Measurements from ENCODE around the gene TEX53. TPM values are rescaled to one million over a fixed set of nuclear protein-coding genes. Genes with fewer than 3 reads are reported as not detected.

Gene TEX53
- total RNA-seq, 1 experiment from 2014 or later = not detected

GRCh38 chr9:114612272-114612923, 45.2 kb downstream of the TEX53 start:
- Histone ChIP-seq H3K27me3 (no peaks in the 10 kb centered on the region), H3K9me3 (replicated peaks) (no peaks in the 10 kb centered on the region), H3K36me3 (no peaks in the 10 kb centered on the region), H3K4me1 (peaks cover 6% of the 10 kb centered on the region; the same call in 1 of the 2 replicates), H3K4me3 (peak overlapping the region; percentile 73), H3K27ac (peak overlapping the region; percentile 70)
- peak in 1 of 2 experiments; percentile 16 for DNase-seq

- Histone ChIP-seq H3K4me1 (peaks cover 6% of the 10 kb centered on the region), H3K9me3 (replicated peaks) (no peaks in the 10 kb centered on the region), H3K4me3 (peak overlapping the region; percentile 73), H3K27me3 (no peaks in the 10 kb centered on the region), H3K36me3 (no peaks in the 10 kb centered on the region), H3K27ac (peak overlapping the region; percentile 70)
- DNase-seq = peak; percentile 85 to 86
Measured at GRCh38 chr9:114611516-114612271, 45.9 kb downstream of the TEX53 start.

- Histone ChIP-seq H3K27ac (no peak overlapping the region), H3K4me1 (peaks cover 10% of the 10 kb centered on the region), H3K36me3 (no peaks in the 10 kb centered on the region), H3K9me3 (replicated peaks) (no peaks in the 10 kb centered on the region), H3K4me3 (no peak overlapping the region), H3K27me3 (no peaks in the 10 kb centered on the region)
- no peak for DNase-seq
Measured at GRCh38 chr9:114608525-114608796, 49.1 kb downstream of the TEX53 start.

DNA sequence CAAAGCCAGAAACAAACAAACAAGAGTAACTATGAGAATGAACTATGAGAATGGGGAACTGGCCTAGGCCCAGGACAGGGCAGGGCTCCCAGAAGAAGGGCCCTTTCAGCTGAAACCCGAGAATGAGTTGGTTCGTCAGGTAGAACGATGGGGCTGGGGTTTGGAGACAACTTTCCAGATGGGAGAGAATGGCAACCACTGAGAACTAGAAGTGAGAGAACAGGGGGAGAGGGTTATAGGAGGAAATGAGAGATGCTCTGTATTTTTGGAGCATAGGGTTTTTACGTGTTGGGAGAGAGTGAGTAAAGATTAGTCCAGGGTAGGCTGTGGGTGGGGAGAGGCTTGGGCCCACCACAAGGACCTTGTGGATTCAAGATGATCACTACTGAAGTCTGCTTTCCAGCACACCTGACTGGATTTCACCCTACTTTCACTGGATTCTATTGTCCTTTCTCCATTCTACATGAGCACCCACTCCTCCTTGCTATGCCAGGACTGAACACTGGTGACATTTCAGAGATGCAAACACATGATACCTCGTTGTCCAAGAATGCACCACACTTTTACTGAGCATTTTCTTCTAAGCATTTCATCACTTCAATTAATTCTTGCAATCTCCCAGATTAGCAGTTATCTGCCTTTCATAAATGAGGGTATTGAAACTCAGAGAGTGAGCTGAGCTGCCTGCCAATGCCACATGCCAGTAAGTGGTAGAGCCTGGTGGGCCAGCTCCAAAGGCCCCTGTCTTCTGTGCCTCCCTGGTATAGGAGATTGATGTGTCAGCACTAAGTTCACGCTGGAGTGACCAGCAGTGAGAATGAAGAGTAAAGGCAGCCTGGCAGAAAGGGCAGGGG, 49.7 kb downstream of the TEX53 start:
- H3K9me3 ChIP-seq (replicated peaks) = no peaks in the 10 kb centered on the region
- no peak for DNase-seq
- no peak overlapping the region for H3K27ac ChIP-seq
- no peaks in the 10 kb centered on the region for H3K27me3 ChIP-seq
- no peaks in the 10 kb centered on the region for H3K36me3 ChIP-seq
- H3K4me3 ChIP-seq = no peak overlapping the region
- peaks cover 10% of the 10 kb centered on the region for H3K4me1 ChIP-seq

- Histone ChIP-seq H3K9me3 (replicated peaks) (no peaks in the 10 kb centered on the region), H3K27me3 (no peaks in the 10 kb centered on the region), H3K4me1 (peaks cover 10% of the 10 kb centered on the region), H3K36me3 (no peaks in the 10 kb centered on the region), H3K27ac (no peak overlapping the region), H3K4me3 (no peak overlapping the region)
- peak; percentile 60 to 64 for DNase-seq
Measured at GRCh38 chr9:114606597-114607207, 50.9 kb downstream of the TEX53 start.

Other genes with a start within 250 kb of the TEX53 start
- 2.5 and 3.1 TPM in 2 replicates for gene WHRN, start 152.3 kb downstream of the TEX53 start, total RNA-seq (2014; rRNA removed; shearing (Covaris generic))
- gene ATP6V1G1, start 70.0 kb downstream of the TEX53 start, total RNA-seq (2014; rRNA removed; shearing (Covaris generic)) = 125 and 128 TPM in 2 replicates
- 9.8 and 10.2 TPM in 2 replicates for gene TMEM268, start 46.5 kb downstream of the TEX53 start, total RNA-seq (2014; rRNA removed; shearing (Covaris generic))
- not detected in 2 replicates for gene TEX48, start 24.4 kb upstream of the TEX53 start, total RNA-seq (2014; rRNA removed; shearing (Covaris generic))
- gene TNFSF15, start 148.2 kb upstream of the TEX53 start, total RNA-seq (2014; rRNA removed; shearing (Covaris generic)) = 1.0 and 1.1 TPM in 2 replicates

Measured in SJCRH30 (cell line).